ENCODE results near the gene ETV6.
"Not testable (repeated sequence)": the region's sequence is repeated elsewhere in the genome, so short reads cannot be mapped to it uniquely, and the experiment has no call there.

Gene ETV6

DNA sequence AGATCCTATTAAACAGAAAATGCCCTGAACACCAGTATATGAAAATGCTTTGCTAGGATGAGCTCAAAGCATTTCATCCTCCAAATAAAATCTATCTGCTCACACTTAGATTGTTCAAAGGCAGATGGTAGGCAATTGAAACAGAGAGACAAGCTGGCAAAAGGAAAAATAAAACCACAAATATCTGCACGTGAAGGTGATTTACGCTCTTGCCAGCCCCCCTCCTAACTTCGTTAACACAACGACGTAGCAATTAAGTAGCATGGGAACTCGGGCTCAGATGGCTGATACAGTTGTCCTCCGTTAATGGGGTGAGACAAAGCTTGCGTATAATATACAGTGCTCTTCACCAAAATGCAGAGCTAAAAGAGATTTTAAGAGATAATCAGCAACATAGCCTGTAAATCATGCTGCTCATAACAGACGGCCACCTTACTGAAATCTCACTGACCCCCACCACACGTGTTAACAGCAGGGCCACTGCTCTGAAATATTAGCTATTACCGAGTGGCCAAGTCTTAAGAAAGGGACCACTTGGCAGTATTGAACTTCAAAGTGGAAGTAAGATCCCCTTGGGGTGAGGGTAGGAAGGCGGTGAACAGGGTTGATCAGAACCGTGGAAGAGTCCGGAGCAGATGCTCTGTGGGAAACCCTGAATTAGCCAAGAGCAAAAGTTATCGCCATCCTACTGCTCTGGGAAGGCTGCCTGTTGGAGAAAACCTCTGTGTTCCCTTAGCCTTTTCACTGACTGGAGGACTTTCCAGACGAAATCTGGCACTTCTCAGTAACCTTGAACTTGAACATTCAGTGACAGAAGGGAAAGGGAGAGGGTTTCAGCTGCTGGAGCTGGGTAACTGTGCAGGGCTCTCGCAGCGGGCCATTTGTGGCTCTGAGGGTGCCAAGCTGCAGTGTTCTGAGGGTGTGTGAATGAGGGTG, 23.1 kb downstream of the ETV6 start:
- no peak for DNase-seq

- DNase-seq: no peak
Observed at GRCh38 chr12:11673666-11674461, 24.4 kb downstream of the ETV6 start.

GRCh38 chr12:11674894-11675390, 25.5 kb downstream of the ETV6 start:
- DNase-seq: no peak

GRCh38 chr12:11676052-11676451, 26.6 kb downstream of the ETV6 start:
- DNase-seq: no peak

GRCh38 chr12:11677093-11677492, 27.6 kb downstream of the ETV6 start:
- no peak for DNase-seq

DNA sequence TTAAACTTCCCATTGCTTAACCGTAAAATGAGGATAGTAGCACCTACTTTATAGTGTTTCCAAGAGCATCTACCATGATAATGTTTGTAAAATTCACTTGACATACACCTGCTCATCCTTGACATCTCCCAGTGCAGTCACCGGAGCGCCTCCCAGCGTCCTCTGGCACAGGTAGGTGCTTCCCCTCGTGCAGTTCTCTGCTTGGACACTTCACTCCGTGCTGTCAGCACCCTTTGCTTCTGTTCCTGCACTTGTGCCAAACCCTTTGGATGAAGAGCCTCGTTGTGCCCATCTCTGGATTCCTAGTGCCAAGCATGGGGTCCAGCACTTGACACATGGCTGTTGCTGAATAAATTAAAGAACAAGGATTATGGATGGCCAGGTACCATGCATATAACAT, 28.3 kb downstream of the ETV6 start:
- no peak for DNase-seq

DNA sequence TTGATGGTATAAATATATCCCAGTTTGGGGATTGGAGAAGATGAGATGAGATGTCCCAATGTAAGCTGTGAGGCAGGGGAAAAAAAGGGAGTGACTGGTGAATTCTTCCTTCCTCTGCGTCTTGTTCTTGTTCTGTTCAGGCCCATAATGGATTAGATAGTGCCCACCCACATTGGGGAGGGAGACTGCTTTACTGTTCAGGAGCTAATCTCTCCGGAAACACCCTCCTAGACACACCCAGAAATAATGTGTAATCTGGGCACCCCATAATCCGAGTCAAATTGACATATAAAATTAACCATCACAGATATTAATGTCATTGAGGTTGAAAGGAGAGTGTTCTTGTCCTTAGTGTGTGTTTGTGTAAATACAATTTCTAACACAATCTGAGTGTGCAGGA, 29.3 kb downstream of the ETV6 start:
- DNase-seq: no peak

GRCh38 chr12:11681207-11681606, 31.7 kb downstream of the ETV6 start:
- DNase-seq: no peak

GRCh38 chr12:11681695-11682094, 32.2 kb downstream of the ETV6 start:
- DNase-seq: not testable (repeated sequence)

- DNase-seq: no peak
Observed at GRCh38 chr12:11684393-11684792, 34.9 kb downstream of the ETV6 start.

DNA sequence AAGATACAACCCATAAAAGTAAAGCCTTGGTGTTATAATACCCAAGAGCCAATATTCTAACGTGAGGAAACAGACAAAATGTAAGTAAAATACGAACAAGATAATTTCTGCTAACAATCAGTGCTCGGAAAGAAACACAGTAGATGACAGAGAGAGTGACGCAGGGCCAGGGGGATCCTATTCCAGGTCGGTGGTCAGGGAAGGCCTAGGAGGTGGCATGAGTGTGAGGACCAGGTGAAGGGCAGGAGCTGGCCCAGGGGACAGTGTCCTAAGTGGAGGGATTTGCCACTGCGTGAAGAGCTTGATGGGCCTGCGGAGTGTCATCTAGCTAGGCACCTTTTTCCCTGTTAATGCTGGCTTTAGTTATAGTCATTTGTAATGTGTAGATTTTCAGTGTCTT, 35.3 kb downstream of the ETV6 start:
- DNase-seq: no peak

DNA sequence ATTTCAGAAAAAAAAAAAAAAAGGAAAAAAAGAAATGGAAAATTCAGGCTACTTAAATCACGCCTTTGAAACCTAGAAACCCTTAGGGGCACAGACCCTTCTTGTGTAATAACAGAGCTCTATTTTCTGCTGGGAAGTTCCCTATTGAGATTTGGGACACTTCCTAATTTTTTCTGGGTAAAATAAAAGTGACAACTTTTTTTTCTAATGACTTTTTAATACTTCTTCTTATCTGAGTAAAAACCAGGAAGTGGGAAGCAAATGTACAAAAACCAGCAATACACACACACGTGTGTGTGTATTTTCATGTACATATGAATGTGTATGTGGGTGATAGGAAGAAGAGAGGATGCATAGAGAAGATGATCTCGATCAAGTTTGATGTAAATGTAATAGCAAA, 35.8 kb downstream of the ETV6 start:
- DNase-seq: no peak

DNA sequence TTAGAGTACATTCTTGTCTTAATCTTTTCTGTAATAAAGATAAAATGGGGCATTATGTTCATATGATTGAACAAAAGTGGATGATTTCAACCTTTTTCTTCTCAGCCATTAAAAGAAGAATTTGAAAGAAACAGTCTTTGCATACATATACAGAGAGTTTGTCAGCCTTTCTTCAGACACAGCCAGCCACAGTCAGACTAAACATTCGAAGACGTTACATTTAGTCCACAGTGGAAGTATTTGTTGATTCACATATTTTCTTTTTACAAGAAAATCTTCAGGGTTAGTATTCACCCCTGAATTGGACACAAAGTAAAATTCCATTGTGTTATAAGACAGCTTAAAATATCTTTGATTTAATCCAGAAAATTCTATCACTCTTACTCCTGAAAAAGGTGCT, 36.2 kb downstream of the ETV6 start:
- no peak for DNase-seq

GRCh38 chr12:11686120-11686519, 36.6 kb downstream of the ETV6 start:
- no peak for DNase-seq

DNA sequence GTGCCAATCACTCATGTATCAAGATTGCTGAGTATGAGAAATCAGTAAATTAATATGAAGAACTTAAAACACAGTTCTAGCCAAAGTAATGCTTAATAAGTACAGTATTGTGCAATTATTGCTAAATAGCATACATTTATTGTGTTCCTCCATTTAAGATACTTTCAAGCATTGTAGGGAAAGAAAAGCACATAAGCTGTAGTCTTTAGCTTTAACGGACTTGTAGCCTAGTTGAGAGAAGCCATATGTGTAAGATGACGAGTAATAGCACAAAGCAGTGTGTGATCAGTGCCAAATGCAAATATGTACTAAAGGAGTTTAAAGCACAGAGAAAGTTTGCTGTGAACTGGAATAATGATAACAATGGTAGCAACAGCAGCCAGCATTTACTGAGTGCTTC, 38.1 kb downstream of the ETV6 start:
- no peak for DNase-seq

- DNase-seq: no peak
Observed at GRCh38 chr12:11688379-11688778, 38.9 kb downstream of the ETV6 start.

GRCh38 chr12:11688831-11689230, 39.4 kb downstream of the ETV6 start:
- DNase-seq: no peak

- no peak for DNase-seq
Observed at GRCh38 chr12:11689591-11690186, 40.2 kb downstream of the ETV6 start.

- DNase-seq: no peak
Observed at GRCh38 chr12:11693067-11693466, 43.6 kb downstream of the ETV6 start.

DNA sequence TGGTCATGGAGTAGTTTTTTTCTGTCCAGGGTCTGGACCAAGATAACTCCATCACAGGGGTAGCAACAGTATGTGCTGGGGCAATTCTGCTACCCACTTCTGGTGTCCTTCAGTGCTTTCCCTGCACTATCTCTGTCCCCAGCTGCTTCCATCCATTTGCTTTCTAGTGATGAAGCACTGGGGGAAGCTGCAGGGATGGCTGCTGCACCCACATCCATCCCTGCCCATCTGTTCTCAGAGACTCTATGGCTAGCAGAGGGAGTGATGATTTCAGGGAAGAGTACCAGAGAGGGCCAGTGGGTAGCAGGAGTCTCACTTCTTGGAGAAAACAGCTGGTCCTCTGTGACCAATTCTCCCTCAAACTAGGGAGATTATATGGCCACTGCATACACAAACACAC, 44.1 kb downstream of the ETV6 start:
- no peak for DNase-seq

- DNase-seq: no peak
Observed at GRCh38 chr12:11694528-11694927, 45.1 kb downstream of the ETV6 start.

DNA sequence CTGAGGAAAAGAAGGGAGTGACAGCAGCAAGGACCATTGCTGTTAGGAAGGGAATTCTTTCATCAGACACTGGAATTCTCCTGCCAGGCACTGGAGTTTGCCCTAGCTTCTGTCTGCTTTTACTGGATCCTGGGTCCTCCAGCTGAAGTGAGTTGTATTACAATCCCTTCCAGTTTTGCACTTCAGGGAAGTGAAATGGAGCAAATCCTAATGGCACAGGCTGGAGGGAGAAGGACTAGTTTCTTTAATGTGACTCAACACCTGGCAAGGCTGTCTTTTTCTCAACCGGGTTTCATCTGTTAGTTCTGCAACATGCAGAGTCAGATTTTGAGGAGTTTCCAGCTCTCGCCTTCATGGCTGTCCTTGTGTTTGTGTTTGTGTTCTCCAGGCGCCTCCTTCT, 45.8 kb downstream of the ETV6 start:
- DNase-seq: no peak

DNA sequence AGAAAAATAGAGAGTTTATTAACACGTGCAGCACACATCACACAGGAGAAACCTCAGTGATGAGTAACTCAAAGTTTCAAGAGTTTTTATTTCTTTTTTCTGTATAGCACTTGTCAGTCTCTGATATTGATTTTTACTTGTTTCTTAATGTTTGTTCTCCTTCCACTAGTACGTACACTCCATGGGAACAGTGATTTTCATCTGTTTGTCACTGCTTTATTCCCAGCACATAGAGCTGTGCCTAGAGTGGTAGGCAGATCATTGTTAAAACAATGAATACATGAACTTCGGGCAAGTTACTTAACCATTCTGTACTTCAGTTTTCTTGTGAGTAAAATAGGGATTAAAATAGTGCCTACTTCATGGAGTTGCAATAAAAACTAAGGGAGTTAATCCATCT, 46.6 kb downstream of the ETV6 start:
- no peak for DNase-seq

DNA sequence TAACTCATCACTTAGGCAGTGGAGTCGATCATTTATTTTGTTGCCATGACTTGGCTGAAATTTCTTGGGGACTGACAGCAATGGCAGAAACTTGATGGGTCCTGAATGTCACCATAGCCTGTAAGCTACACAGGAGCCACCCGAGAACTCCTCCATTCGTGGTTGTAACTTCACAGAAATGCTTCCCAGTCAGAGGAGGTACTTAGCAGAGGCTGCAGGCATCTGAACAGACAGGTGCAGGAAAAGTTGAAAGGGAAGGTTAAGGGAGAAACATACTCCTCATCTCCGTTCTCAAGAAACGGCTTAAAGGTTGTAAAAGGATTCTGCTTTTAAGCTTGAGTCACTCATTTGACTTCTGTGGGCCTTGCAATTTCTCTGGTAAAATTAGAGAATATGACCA, 47.7 kb downstream of the ETV6 start:
- no peak for DNase-seq

All from GOT3 (cell line).